GM18511 (cell line): ENCODE data around the gene ADARB1.

Experiments
- ATAC-seq: cut with Tn5 transposase; IDR thresholded peaks from one replicate; pipeline ENCODE4 v1.9.1; 2021; ENCODE audit warnings: mild to moderate bottlenecking, moderate library complexity; ENCODE audit not compliant: unreplicated experiment

ADARB1 gene

GRCh38 chr21:45037986-45038385, 36.4 kb upstream of the ADARB1 start:
- ATAC-seq, result no peak

GRCh38 chr21:45039317-45040156, 34.8 kb upstream of the ADARB1 start:
- no peak for ATAC-seq

GRCh38 chr21:45040157-45040711, 34.1 kb upstream of the ADARB1 start:
- ATAC-seq, result no peak

DNA sequence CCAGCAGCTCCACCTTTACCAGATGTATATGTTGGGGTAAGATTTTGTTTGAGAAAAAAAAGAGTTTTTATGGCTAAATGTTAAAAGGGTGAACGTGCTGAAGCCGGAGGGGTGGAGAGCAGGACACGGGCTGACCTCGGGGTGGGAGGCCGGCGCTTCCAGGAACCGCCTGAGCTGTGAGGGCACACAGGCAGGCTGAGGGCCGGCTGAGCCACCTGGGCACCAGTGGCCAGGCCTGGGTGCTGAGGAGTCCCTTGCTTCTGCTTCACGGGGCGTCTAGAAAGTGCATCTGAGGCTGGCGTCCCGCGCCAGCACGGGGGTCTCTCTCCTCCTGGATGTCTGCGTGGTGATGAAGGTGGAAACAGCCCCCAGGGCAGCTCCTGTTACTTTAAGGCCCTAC, 33.6 kb upstream of the ADARB1 start:
- ATAC-seq, result no peak

DNA sequence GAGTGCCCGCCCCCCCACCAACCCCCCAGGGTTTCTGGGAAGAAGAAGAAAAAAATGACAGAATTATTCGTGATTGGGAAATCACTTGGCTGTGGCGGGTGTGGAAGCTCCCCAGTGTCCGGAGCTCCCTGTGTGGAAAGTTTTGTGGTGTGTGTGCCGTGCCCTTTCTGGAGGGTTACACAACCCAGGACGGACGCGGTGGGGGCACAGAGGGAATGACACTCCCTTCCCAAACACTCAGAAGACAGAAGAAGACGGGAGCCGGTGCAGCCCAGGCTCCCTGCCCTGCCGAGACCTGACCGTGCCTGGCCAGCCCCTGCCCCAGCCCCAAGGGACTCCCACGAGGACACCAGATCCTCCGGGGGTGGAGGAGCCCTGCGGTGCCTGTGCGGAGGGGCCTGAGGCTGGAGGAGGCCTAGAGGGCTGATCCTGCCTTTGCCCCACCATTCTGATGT, 33.0 kb upstream of the ADARB1 start:
- ATAC-seq, result no peak

GRCh38 chr21:45041984-45042663, 32.3 kb upstream of the ADARB1 start:
- ATAC-seq, result no peak

- no peak for ATAC-seq
Measured at GRCh38 chr21:45042664-45043161, 31.7 kb upstream of the ADARB1 start.

DNA sequence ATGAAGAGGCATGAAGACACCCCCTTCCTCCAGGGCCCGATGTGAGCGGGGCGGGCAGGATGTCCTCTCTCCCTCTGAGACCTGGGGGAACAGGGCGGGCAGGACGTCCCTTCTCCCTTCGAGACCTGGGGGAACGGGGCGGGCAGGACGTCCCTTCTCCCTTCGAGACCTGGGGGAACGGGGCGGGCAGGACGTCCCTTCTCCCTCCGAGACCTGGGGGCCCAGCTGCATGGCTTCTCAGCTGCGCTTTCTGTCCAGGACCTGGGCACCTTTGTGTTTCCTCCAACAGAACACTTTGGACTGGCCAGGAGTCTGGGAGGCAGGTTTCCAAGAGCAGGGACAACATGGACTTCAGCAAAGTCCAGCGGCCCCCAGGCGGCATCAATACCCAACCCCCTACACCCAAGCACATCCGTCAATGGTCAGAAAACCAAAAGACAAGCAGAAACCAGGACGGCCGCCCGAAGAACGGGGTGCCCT, 30.8 kb upstream of the ADARB1 start:
- ATAC-seq, result no peak

DNA sequence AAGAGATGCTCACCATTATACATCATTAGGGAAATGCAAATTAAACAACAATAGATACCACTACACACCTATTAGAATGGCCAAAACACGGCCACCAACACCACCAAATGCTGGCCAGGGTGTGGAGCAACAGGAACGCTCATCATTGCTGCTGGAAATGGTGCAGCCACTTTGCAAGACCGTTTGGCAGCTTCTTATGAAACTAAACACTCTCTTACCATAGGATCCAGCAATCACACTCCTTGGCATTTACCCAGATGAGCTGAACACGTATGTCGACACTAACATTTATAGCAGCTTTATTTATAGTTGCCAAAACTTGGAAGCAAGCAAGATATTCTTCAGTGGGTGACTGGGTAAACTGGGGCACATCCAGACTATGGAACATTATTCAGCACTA, 28.9 kb upstream of the ADARB1 start:
- no peak for ATAC-seq

DNA sequence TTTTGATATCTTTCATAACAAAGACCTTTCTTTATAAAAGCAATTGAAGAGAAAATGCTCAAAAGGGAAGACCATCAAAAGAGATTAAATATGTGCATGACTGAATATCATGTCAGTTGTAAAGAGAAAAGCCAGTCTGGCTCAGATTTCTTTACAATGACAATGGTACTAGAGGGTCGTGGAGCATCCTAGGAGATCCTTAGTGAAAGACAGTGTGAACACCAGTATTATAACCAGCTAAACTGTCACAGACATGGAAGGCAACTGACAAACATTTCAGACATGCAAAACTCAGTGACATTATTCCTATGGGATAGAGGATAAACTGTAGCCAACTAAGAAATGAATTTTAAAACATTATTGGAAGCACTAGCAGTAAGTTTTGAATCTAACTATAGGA, 27.1 kb upstream of the ADARB1 start:
- ATAC-seq, result no peak

DNA sequence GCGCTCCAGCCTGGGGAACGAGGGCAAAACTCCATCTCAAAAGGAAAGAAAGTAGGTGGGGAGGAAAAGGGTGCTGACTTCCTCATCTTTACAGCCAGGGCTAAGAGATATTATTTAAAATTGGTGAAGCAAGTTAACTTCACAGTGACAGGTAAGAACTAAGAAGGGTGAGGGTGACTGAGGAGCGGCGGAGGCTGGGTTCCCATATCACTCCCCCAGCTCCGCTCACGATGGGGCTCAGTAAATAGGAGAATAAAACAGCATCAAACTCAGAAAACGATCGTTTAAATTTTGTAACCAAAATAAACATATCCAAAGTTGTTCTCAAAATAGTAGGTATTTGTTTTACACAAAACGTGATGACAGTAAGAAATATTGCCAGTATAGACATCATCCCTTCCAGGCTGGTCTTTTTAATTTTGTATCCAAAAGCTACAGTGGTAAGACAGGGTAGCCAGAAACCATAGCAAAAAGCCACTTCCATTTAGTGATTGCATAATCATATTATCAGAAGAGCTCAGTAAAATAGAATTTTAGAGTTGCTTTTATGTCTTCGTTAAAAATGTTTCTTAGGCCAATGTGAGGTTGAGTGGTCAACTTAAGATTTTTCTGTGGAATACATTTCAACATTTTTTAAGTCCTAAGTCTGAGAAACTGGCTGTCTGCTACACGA, 26.2 kb upstream of the ADARB1 start:
- no peak for ATAC-seq

GRCh38 chr21:45048968-45049367, 25.4 kb upstream of the ADARB1 start:
- ATAC-seq, result no peak

- no peak for ATAC-seq
Measured at GRCh38 chr21:45049714-45050344, 24.6 kb upstream of the ADARB1 start.

- no peak for ATAC-seq
Measured at GRCh38 chr21:45050345-45050796, 24.0 kb upstream of the ADARB1 start.

- no peak for ATAC-seq
Measured at GRCh38 chr21:45050797-45051489, 23.4 kb upstream of the ADARB1 start.

- no peak for ATAC-seq
Measured at GRCh38 chr21:45051580-45052434, 22.6 kb upstream of the ADARB1 start.

DNA sequence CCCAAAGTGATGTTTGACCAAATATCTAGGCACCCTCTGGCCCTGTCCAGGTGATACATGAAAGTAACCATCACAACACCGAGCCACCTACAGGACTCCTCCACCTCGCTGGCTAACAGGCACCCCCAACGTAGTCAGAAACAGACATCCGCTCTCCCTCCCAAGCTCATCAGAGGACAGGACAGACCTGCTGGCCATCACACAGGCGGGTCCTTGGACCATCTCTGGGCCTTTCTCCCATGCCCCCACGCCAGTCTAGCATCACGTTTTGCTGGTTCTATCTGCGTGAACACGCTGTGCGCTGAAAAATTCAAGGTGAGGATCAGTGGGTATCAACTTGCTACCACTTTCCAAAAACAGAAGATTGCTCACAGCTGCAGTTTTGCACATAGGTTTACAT, 21.4 kb upstream of the ADARB1 start:
- no peak for ATAC-seq

GRCh38 chr21:45053561-45054226, 20.7 kb upstream of the ADARB1 start:
- no peak for ATAC-seq
